ENCODE results near the gene TMCO6. TPM values are rescaled to one million over a fixed set of nuclear protein-coding genes. Genes with fewer than 3 reads are reported as not detected.

Gene TMCO6
- total RNA-seq, 6 donors from 2014 or later = 11.8 to 99.7 (median 31.3) TPM

DNA sequence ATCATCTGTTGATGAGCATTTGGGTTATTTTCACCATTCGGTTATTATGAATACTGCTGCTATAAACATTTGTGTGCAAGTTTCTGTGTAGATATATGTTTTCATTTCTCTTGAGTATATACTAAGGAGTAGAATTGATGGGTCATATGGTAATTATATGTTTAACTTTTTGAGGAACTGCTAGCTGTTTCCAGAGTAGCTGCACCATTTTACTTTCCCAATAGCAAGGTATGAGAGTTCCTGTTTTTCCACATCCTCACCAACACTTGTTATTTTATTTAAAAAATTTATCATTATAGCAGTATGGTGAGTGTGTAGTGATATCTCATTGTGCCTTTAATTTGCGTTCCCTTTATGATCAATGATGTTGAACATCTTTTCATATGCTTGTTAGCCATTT, 35.5 kb upstream of the TMCO6 start:
- Histone ChIP-seq H3K9me3 (no peaks in the 10 kb centered on the region), H3K27ac (peak overlapping the region in 1 of 4 donors; percentile 86), H3K4me1 (peaks cover 0 to 13% (median 11%) of the 10 kb centered on the region in 4 donors), H3K4me3 (no peak overlapping the region), H3K36me3 (no peaks in the 10 kb centered on the region), H3K27me3 (no peaks in the 10 kb centered on the region)
- no peak for TF ChIP-seq POLR2AphosphoS5 (IDR thresholded peaks at IDR 0.05)
- TF ChIP-seq EP300 (IDR thresholded peaks at IDR 0.05) = no peak
- no peak for TF ChIP-seq POLR2A (IDR thresholded peaks at IDR 0.05)
- TF ChIP-seq, protein P1, sequence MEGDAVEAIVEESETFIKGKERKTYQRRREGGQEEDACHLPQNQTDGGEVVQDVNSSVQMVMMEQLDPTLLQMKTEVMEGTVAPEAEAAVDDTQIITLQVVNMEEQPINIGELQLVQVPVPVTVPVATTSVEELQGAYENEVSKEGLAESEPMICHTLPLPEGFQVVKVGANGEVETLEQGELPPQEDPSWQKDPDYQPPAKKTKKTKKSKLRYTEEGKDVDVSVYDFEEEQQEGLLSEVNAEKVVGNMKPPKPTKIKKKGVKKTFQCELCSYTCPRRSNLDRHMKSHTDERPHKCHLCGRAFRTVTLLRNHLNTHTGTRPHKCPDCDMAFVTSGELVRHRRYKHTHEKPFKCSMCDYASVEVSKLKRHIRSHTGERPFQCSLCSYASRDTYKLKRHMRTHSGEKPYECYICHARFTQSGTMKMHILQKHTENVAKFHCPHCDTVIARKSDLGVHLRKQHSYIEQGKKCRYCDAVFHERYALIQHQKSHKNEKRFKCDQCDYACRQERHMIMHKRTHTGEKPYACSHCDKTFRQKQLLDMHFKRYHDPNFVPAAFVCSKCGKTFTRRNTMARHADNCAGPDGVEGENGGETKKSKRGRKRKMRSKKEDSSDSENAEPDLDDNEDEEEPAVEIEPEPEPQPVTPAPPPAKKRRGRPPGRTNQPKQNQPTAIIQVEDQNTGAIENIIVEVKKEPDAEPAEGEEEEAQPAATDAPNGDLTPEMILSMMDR (IDR thresholded peaks at IDR 0.05) = no peak
- 93 to 95% methylated on average over 2 of the region's 2 CpGs for WGBS, 2 donors
- no peak for ATAC-seq (ENCODE audit: low FRiP score in 2 of 2)
- DNase-seq = no peak

DNA sequence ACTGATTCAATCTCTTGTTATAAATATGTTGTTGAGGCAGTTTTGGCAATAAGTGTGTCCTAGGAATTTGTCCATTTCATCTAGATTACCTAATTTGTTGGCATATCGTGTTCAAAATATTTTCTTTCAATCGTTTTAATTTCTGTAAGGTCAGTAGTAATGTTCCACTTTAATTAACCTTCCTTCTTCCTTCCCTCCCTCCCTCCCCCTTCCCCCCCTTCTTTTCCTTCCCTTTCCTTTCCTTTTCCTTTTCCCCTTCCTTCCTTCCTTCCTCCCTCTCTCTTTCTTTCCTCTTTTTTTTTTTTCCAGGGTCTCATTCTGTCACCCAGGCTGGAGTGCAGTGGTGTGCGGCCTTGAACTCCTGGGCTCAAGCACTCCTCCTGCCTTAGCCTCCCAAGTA, 33.4 kb upstream of the TMCO6 start:
- no peak overlapping the region for H3K4me3 ChIP-seq
- H3K27ac ChIP-seq = no peak overlapping the region
- no peak for TF ChIP-seq POLR2AphosphoS5 (IDR thresholded peaks at IDR 0.05)
- TF ChIP-seq, protein P1 (IDR thresholded peaks at IDR 0.05) = no peak
- TF ChIP-seq EP300 (IDR thresholded peaks at IDR 0.05) = no peak
- H3K27me3 ChIP-seq = no peaks in the 10 kb centered on the region
- H3K4me1 ChIP-seq = peaks cover 13 to 34% (median 28%) of the 10 kb centered on the region in 4 donors
- ATAC-seq (ENCODE audit: low FRiP score in 2 of 2) = no peak
- no peak for DNase-seq
- H3K36me3 ChIP-seq = no peaks in the 10 kb centered on the region
- H3K9me3 ChIP-seq = no peaks in the 10 kb centered on the region
- 71 to 85% methylated on average over 3 of the region's 3 CpGs for WGBS, 2 donors

DNA sequence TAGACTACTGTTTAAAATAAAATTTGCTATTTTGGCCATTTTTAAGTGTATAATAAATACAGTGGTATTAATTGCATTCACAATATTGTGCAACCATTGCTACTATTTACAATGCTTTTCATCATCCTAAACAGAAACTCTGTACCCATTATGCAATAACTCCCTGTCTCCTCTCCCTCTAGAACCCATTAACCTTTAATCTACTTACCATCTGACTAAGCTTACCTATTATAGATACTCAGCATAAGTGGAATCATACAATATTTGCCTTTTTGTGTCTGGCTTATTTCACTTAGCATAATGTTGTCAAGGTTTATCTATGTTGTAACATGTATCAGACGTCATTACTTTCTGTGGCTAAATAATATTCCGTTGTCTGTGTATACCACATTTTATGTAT, 32.2 kb upstream of the TMCO6 start:
- no peak for ATAC-seq (ENCODE audit: low FRiP score in 2 of 2)
- Histone ChIP-seq H3K4me3 (no peak overlapping the region), H3K27ac (peak overlapping the region in 2 of 4 donors; percentile 10 to 46), H3K9me3 (no peaks in the 10 kb centered on the region), H3K36me3 (no peaks in the 10 kb centered on the region), H3K27me3 (no peaks in the 10 kb centered on the region), H3K4me1 (peaks cover 22 to 43% (median 34%) of the 10 kb centered on the region in 4 donors)
- TF ChIP-seq, protein P1 (IDR thresholded peaks at IDR 0.05) = no peak
- TF ChIP-seq POLR2AphosphoS5 (IDR thresholded peaks at IDR 0.05) = peak in 1 of 2 donors; percentile 38
- TF ChIP-seq EP300 (IDR thresholded peaks at IDR 0.05) = peak in 1 of 4 donors; percentile 50
- TF ChIP-seq POLR2A (IDR thresholded peaks at IDR 0.05) = no peak
- WGBS, 2 donors = 48 to 59% methylated on average over 2 of the region's 2 CpGs
- no peak for DNase-seq

DNA sequence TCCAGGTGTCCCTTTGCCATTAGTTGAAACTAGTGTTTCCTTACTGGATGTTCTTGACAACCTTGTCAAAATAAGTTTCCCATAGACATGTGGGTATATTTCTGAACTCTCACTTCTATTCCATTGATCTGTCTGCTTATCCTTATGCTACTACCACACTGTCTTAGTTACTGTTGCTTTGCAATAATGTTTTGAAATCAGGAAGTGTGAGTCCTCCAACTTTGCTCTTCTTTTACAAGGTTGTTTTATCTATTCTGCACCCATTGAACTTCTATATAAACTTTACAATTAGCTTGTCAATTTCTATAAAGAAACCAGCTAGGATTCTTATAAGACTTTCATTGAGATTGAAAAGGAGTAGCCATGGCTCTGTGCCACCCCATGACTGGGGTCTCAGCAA, 30.5 kb upstream of the TMCO6 start:
- TF ChIP-seq POLR2A (IDR thresholded peaks at IDR 0.05) (no peak), EP300 (IDR thresholded peaks at IDR 0.05) (no peak), POLR2AphosphoS5 (IDR thresholded peaks at IDR 0.05) (no peak)
- TF ChIP-seq, protein P1 (IDR thresholded peaks at IDR 0.05) = no peak
- no peak for DNase-seq
- peak overlapping the region; percentile 54 to 86 (median 66) for H3K27ac ChIP-seq
- no peaks in the 10 kb centered on the region for H3K27me3 ChIP-seq
- H3K9me3 ChIP-seq = no peaks in the 10 kb centered on the region
- ATAC-seq (ENCODE audit: low FRiP score in 2 of 2) = peak in 1 of 2 donors; percentile 43
- H3K36me3 ChIP-seq = no peaks in the 10 kb centered on the region
- H3K4me3 ChIP-seq = no peak overlapping the region
- H3K4me1 ChIP-seq = peaks cover 22 to 38% (median 31%) of the 10 kb centered on the region in 4 donors

DNA sequence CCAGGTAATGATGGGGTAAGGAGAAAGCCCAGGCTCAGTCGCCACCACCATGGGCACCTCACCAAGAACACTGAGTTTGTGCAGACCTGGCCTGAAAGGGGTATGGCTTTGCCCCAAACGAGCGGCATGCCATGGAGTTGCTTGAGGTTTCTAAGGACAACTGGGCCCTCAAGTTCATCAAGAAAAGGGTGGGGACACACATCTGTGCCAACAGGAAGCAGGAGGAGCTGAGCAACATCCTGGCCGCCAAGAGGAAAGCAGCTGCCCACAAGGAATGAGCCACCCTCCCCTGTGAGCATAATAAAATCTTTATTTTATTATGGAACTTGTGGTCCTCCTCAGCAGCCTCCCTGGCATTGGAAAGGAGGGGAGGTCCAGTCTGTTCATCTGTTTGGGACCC, 30.1 kb upstream of the TMCO6 start:
- Histone ChIP-seq H3K27me3 (no peaks in the 10 kb centered on the region), H3K4me1 (peaks cover 22 to 38% (median 31%) of the 10 kb centered on the region in 4 donors), H3K9me3 (no peaks in the 10 kb centered on the region), H3K36me3 (no peaks in the 10 kb centered on the region), H3K27ac (peak overlapping the region; percentile 54 to 86 (median 66)), H3K4me3 (no peak overlapping the region)
- ATAC-seq (ENCODE audit: low FRiP score in 2 of 2) (peak; percentile 57 to 80), DNase-seq (peak in 1 of 2 donors; percentile 72)
- peak; percentile 65 to 75 for TF ChIP-seq POLR2AphosphoS5 (IDR thresholded peaks at IDR 0.05)
- peak in 2 of 4 donors; percentile 38 to 58 for TF ChIP-seq EP300 (IDR thresholded peaks at IDR 0.05)
- TF ChIP-seq, protein P1 (IDR thresholded peaks at IDR 0.05) = no peak
- peak in 1 of 4 donors; percentile 33 for TF ChIP-seq POLR2A (IDR thresholded peaks at IDR 0.05)
- WGBS, 2 donors = 49 to 50% methylated on average over 4 of the region's 4 CpGs
